Ishikawa (cell line): Measurements from ENCODE around the gene COL25A1.

Experiments
- CEBPB ChIP-seq: IDR thresholded peaks from 2 replicates; pipeline ENCODE4 v1.6.1; 2012
- CREB1 ChIP-seq: IDR thresholded peaks from 2 replicates; pipeline ENCODE4 v1.6.1; 2012; ENCODE audit warnings: low read depth
- EGR1 ChIP-seq: IDR thresholded peaks from 2 replicates; pipeline ENCODE4 v1.6.1; 2012
- EP300 ChIP-seq: IDR thresholded peaks from 2 replicates; pipeline ENCODE4 v1.6.1; 2012; ENCODE audit warnings: borderline replicate concordance
- FOXM1 ChIP-seq: IDR thresholded peaks from 2 replicates; pipeline ENCODE4 v1.6.1; 2012; ENCODE audit warnings: low read depth, borderline replicate concordance
- MAX ChIP-seq: IDR thresholded peaks from 2 replicates; pipeline ENCODE4 v1.6.1; 2012
- NFIC ChIP-seq: IDR thresholded peaks from 2 replicates; pipeline ENCODE4 v1.6.1; 2012
- RAD21 ChIP-seq: IDR thresholded peaks from 2 replicates; pipeline ENCODE4 v1.6.1; 2012; ENCODE audit warnings: low read depth
- REST ChIP-seq: IDR thresholded peaks from 2 replicates; pipeline ENCODE4 v1.6.1; 2012; ENCODE audit warnings: low read depth, mild to moderate bottlenecking
- TAF1 ChIP-seq: IDR thresholded peaks from 2 replicates; pipeline ENCODE4 v1.6.1; 2012; ENCODE audit warnings: low read depth, mild to moderate bottlenecking
- TCF12 ChIP-seq: IDR thresholded peaks from 2 replicates; pipeline ENCODE4 v1.6.1; 2012; ENCODE audit warnings: low read depth
- TEAD4 ChIP-seq: IDR thresholded peaks from 2 replicates; pipeline ENCODE4 v1.6.1; 2012
- USF1 ChIP-seq: IDR thresholded peaks from 2 replicates; pipeline ENCODE4 v1.6.1; 2012
- YY1 ChIP-seq: IDR thresholded peaks from 2 replicates; pipeline ENCODE4 v1.6.1; 2012; ENCODE audit warnings: low read depth
- ZBTB7A ChIP-seq: IDR thresholded peaks from 2 replicates; pipeline ENCODE4 v1.6.1; 2012; ENCODE audit warnings: low read depth

Gene COL25A1

GRCh38 chr4:109029987-109030386 is 272.5 kb downstream of the COL25A1 start:
- TF ChIP-seq CEBPB (no peak), NFIC (no peak), RAD21 (no peak), YY1 (no peak), ZBTB7A (no peak), REST (no peak), FOXM1 (no peak)

GRCh38 chr4:109027016-109027500 is 275.4 kb downstream of the COL25A1 start:
- TF ChIP-seq MAX, result no peak
- TF ChIP-seq EGR1, result no peak

GRCh38 chr4:109026588-109026987 is 275.9 kb downstream of the COL25A1 start:
- TF ChIP-seq TCF12 (no peak), ZBTB7A (no peak), EP300 (no peak), YY1 (no peak), FOXM1 (no peak), RAD21 (no peak), CREB1 (no peak), REST (no peak), TAF1 (no peak), NFIC (no peak), USF1 (no peak), TEAD4 (no peak), EGR1 (no peak)

- TF ChIP-seq RAD21 (no peak), NFIC (no peak), CEBPB (no peak), EP300 (no peak), USF1 (no peak)
These were observed 276.9 kb downstream of the COL25A1 start for GRCh38 chr4:109025471-109026076.

GRCh38 chr4:109022961-109023360 is 279.5 kb downstream of the COL25A1 start:
- TF ChIP-seq USF1 (no peak), FOXM1 (no peak), EP300 (no peak), YY1 (no peak), TEAD4 (no peak), EGR1 (no peak), NFIC (no peak), RAD21 (no peak), CREB1 (no peak)

GRCh38 chr4:109020861-109021260 is 281.6 kb downstream of the COL25A1 start:
- no peak for TF ChIP-seq EGR1
- TF ChIP-seq USF1, result no peak
- no peak for TF ChIP-seq TEAD4
- TF ChIP-seq CEBPB, result no peak
- TF ChIP-seq NFIC, result no peak
- TF ChIP-seq EP300, result no peak
- no peak for TF ChIP-seq MAX
- no peak for TF ChIP-seq CREB1
- TF ChIP-seq TAF1, result no peak
- TF ChIP-seq YY1, result no peak
- TF ChIP-seq REST, result no peak
- no peak for TF ChIP-seq FOXM1
- no peak for TF ChIP-seq RAD21
- no peak for TF ChIP-seq ZBTB7A
